Measurements from ENCODE around the gene TOMM70. TPM values are rescaled to one million over a fixed set of nuclear protein-coding genes. Genes with fewer than 3 reads are reported as not detected.

Gene TOMM70
- polyA plus RNA-seq, 3 donors: 4.9 to 6.3 (median 6.3) TPM

DNA sequence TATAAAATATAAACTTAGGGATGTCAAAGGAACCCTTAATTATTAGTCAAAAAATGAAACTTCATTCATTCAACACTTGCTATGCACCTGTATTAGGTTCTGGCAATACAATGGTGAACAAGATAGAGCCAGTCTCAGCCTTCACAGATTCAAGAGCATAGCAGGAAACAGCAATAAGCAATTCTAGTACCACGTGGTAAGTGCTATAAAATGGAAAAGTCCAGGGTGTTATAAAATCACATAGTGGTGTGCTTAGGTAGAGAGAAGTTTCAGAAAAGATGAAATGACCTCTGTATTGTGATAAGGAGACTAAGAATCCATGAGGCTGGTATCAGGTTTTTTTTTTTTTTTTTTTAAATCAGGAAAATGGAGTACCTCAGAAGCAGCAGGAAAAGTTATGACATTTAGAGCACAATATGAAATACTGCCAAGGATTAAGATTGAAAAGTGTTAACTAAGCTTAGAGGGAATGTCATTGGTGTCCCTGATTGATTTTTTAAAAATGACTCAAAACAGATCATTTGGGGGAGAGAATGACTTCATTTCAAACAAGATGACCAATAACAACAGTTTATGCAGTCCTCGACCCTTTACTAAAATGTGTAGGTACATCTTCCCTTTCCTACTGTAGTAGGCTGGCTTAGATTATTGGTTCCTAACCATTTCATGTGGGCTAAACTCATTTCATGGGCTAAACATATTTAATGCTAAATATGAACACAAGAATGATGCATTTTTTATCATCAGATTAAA is 5.0 kb downstream of the TOMM70 start:
- Histone ChIP-seq H3K9ac (ENCODE audit: insufficient read depth, low read length, poor library complexity, severe bottlenecking) (no peak overlapping the region), H3K4me3 (replicated peaks in 1 of 3; ENCODE audit: low read depth in 2 of 3, low read length in 3 of 3) (no peak overlapping the region), H3K27me3 (ENCODE audit: control insufficient read depth in 2 of 2, insufficient read depth in 2 of 2, low read length in 2 of 2) (no peaks in the 10 kb centered on the region), H2AFZ (ENCODE audit: insufficient read depth, low read depth, low read length, poor library complexity, severe bottlenecking) (no peak overlapping the region), H3K4me1 (ENCODE audit: control insufficient read depth in 1 of 2, insufficient read depth in 2 of 2, low read length in 2 of 2) (peaks cover 14 to 19% of the 10 kb centered on the region in 2 donors), H3K9me3 (replicated peaks in 1 of 2; ENCODE audit: control insufficient read depth in 1 of 2, insufficient read depth in 1 of 2, low read length in 2 of 2) (no peaks in the 10 kb centered on the region), H4K20me1 (ENCODE audit: insufficient read depth, low read length) (peaks cover 63% of the 10 kb centered on the region), H3K79me2 (ENCODE audit: insufficient read depth, low read length) (peaks cover 99% of the 10 kb centered on the region), H3K27ac (ENCODE audit: low read depth in 1 of 2, low read length in 2 of 2) (peak overlapping the region in 1 of 2 donors; percentile 4), H3K36me3 (replicated peaks in 1 of 2; ENCODE audit: control insufficient read depth in 1 of 2, insufficient read depth in 2 of 2, low read length in 2 of 2) (no peaks in the 10 kb centered on the region), H3K4me2 (replicated peaks; ENCODE audit: extremely low read depth, low read length, poor library complexity, severe bottlenecking) (no peak overlapping the region)
- intact Hi-C loops (cut with micrococcal nuclease): no loop called here
- peaks cover 28% of the 10 kb centered on the region for H3K4me1 Mint-ChIP-seq
- TF ChIP-seq, protein P1, sequence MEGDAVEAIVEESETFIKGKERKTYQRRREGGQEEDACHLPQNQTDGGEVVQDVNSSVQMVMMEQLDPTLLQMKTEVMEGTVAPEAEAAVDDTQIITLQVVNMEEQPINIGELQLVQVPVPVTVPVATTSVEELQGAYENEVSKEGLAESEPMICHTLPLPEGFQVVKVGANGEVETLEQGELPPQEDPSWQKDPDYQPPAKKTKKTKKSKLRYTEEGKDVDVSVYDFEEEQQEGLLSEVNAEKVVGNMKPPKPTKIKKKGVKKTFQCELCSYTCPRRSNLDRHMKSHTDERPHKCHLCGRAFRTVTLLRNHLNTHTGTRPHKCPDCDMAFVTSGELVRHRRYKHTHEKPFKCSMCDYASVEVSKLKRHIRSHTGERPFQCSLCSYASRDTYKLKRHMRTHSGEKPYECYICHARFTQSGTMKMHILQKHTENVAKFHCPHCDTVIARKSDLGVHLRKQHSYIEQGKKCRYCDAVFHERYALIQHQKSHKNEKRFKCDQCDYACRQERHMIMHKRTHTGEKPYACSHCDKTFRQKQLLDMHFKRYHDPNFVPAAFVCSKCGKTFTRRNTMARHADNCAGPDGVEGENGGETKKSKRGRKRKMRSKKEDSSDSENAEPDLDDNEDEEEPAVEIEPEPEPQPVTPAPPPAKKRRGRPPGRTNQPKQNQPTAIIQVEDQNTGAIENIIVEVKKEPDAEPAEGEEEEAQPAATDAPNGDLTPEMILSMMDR (IDR thresholded peaks at IDR 0.05): no peak
- peaks cover 0 to under 1% (median 0%) of the 10 kb centered on the region in 3 donors for H3K27me3 Mint-ChIP-seq (ENCODE audit: low read depth in 3 of 3)
- H3K9me3 Mint-ChIP-seq: peaks cover 0 to 3% (median 0%) of the 10 kb centered on the region in 7 donors
- no peak overlapping the region for H3K4me3 Mint-ChIP-seq
- no peak for DNase-seq
- H3K36me3 Mint-ChIP-seq: peaks cover 3 to 23% of the 10 kb centered on the region in 2 donors
- WGBS (ENCODE audit: insufficient coverage): no CpG with 5 or more reads among the region's 2 CpGs
- H3K27ac Mint-ChIP-seq: no peak overlapping the region

DNA sequence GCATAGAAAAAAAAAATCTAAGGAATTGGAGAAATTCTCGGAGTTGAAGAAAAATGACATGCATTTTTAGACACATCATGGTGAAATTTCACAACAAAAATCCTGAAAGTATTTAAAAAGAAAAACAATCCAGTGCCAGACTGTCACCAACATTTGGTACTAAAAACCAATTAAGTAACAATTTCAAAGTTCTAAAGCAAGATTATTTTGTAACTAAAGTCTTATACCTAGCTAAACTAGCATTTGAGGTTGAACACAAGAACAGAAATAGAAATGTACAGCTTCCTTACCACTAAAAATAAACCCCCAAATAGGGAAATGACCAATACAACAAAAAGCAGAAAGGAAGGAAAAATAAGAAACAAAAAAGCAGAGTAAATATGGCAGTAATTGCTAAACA is 11.9 kb downstream of the TOMM70 start:
- Histone ChIP-seq H3K27ac (ENCODE audit: low read depth in 1 of 2, low read length in 2 of 2) (no peak overlapping the region), H3K4me1 (ENCODE audit: control insufficient read depth in 1 of 2, insufficient read depth in 2 of 2, low read length in 2 of 2) (no peaks in the 10 kb centered on the region), H3K79me2 (ENCODE audit: insufficient read depth, low read length) (peaks cover 77% of the 10 kb centered on the region), H2AFZ (ENCODE audit: insufficient read depth, low read depth, low read length, poor library complexity, severe bottlenecking) (no peak overlapping the region), H3K36me3 (replicated peaks in 1 of 2; ENCODE audit: control insufficient read depth in 1 of 2, insufficient read depth in 2 of 2, low read length in 2 of 2) (peaks cover 23 to 49% of the 10 kb centered on the region in 2 donors), H3K27me3 (ENCODE audit: control insufficient read depth in 2 of 2, insufficient read depth in 2 of 2, low read length in 2 of 2) (no peaks in the 10 kb centered on the region), H3K4me3 (replicated peaks in 1 of 3; ENCODE audit: low read depth in 2 of 3, low read length in 3 of 3) (no peak overlapping the region), H3K9ac (ENCODE audit: insufficient read depth, low read length, poor library complexity, severe bottlenecking) (no peak overlapping the region), H3K4me2 (replicated peaks; ENCODE audit: extremely low read depth, low read length, poor library complexity, severe bottlenecking) (no peak overlapping the region), H3K9me3 (replicated peaks in 1 of 2; ENCODE audit: control insufficient read depth in 1 of 2, insufficient read depth in 1 of 2, low read length in 2 of 2) (peaks cover 5 to 7% of the 10 kb centered on the region in 2 donors), H4K20me1 (ENCODE audit: insufficient read depth, low read length) (peaks cover 49% of the 10 kb centered on the region)
- Mint-ChIP-seq H3K27ac (peak overlapping the region in 1 of 7 donors; percentile 20), H3K9me3 (peaks cover 5 to 13% (median 7%) of the 10 kb centered on the region in 7 donors), H3K36me3 (peaks cover 18 to 52% of the 10 kb centered on the region in 2 donors), H3K4me3 (no peak overlapping the region), H3K4me1 (no peaks in the 10 kb centered on the region), H3K27me3 (ENCODE audit: low read depth in 3 of 3) (no peaks in the 10 kb centered on the region)
- 100% methylated on average over 1 of the region's 1 CpG for WGBS (ENCODE audit: insufficient coverage)
- DNase-seq: no peak
- TF ChIP-seq, protein P1 (IDR thresholded peaks at IDR 0.05): no peak
- intact Hi-C loops (cut with micrococcal nuclease): no loop called here
